KOPT-K1 (cell line): ENCODE results near the gene SCG3.

Experiments
- H3K27ac ChIP-seq: fragments of 200-600 bp; sonication (generic); 2 replicates; pipeline ENCODE4 v1.5.1; 2016; ENCODE audit warnings: antibody characterized with exemption, mild to moderate bottlenecking, low read depth, low read length; ENCODE audit not compliant: poor library complexity, severe bottlenecking
- H3K36me3 ChIP-seq: fragments of 200-600 bp; sonication (generic); 2 replicates; pipeline ENCODE4 v1.5.1; 2017; ENCODE audit warnings: antibody characterized with exemption, mild to moderate bottlenecking, low read length, moderate library complexity; ENCODE audit not compliant: insufficient read depth
- H3K9me3 ChIP-seq: fragments of 200-600 bp; sonication (generic); 2 replicates; pipeline ENCODE4 v1.5.1; 2017; ENCODE audit warnings: antibody characterized with exemption, low read length, mild to moderate bottlenecking; ENCODE audit not compliant: insufficient read depth, poor library complexity, severe bottlenecking

Gene SCG3

GRCh38 chr15:51752888-51753287 is 71.6 kb downstream of the SCG3 start:
- Histone ChIP-seq H3K36me3 (no peaks in the 10 kb centered on the region), H3K9me3 (no peaks in the 10 kb centered on the region), H3K27ac (no peak overlapping the region)

- no peaks in the 10 kb centered on the region for H3K9me3 ChIP-seq
- no peak overlapping the region for H3K27ac ChIP-seq
- H3K36me3 ChIP-seq, result no peaks in the 10 kb centered on the region
Observed at GRCh38 chr15:51754267-51754666, 73.0 kb downstream of the SCG3 start.

GRCh38 chr15:51755790-51756189 is 74.5 kb downstream of the SCG3 start:
- Histone ChIP-seq H3K27ac (no peak overlapping the region), H3K9me3 (no peaks in the 10 kb centered on the region), H3K36me3 (no peaks in the 10 kb centered on the region)

- Histone ChIP-seq H3K27ac (no peak overlapping the region), H3K36me3 (no peaks in the 10 kb centered on the region), H3K9me3 (no peaks in the 10 kb centered on the region)
Observed at GRCh38 chr15:51756482-51756881, 75.2 kb downstream of the SCG3 start.

GRCh38 chr15:51757450-51757849 is 76.1 kb downstream of the SCG3 start:
- no peaks in the 10 kb centered on the region for H3K9me3 ChIP-seq
- no peaks in the 10 kb centered on the region for H3K36me3 ChIP-seq
- H3K27ac ChIP-seq, result no peak overlapping the region

- H3K27ac ChIP-seq, result no peak overlapping the region
- H3K9me3 ChIP-seq, result no peaks in the 10 kb centered on the region
- no peaks in the 10 kb centered on the region for H3K36me3 ChIP-seq
Observed at GRCh38 chr15:51758645-51759044, 77.3 kb downstream of the SCG3 start.

- Histone ChIP-seq H3K27ac (no peak overlapping the region), H3K36me3 (no peaks in the 10 kb centered on the region)
Observed at GRCh38 chr15:51759557-51760070, 78.3 kb downstream of the SCG3 start.

GRCh38 chr15:51760805-51761204 is 79.5 kb downstream of the SCG3 start:
- Histone ChIP-seq H3K36me3 (no peaks in the 10 kb centered on the region), H3K9me3 (no peaks in the 10 kb centered on the region), H3K27ac (no peak overlapping the region)

More at GRCh38 chr15:51759557-51760070, 78.3 kb downstream of the SCG3 start:
- H3K9me3 ChIP-seq, result no peaks in the 10 kb centered on the region

- H3K27ac ChIP-seq, result no peak overlapping the region
- H3K36me3 ChIP-seq, result peaks cover 9% of the 10 kb centered on the region; the same call in 1 of the 2 replicates
- no peaks in the 10 kb centered on the region for H3K9me3 ChIP-seq
Observed at GRCh38 chr15:51765751-51766150, 84.4 kb downstream of the SCG3 start.

GRCh38 chr15:51766341-51766740 is 85.0 kb downstream of the SCG3 start:
- no peaks in the 10 kb centered on the region for H3K9me3 ChIP-seq
- peaks cover 9% of the 10 kb centered on the region; the same call in 1 of the 2 replicates for H3K36me3 ChIP-seq
- H3K27ac ChIP-seq, result no peak overlapping the region

- H3K9me3 ChIP-seq, result no peaks in the 10 kb centered on the region
- H3K36me3 ChIP-seq, result peaks cover 9% of the 10 kb centered on the region; the same call in 1 of the 2 replicates
- peak overlapping the region; percentile 14 for H3K27ac ChIP-seq
Observed at GRCh38 chr15:51768018-51768417, 86.7 kb downstream of the SCG3 start.
